HG03354 (cell line): Measurements from ENCODE around the gene PTPRD.

Experiments
- ATAC-seq: cut with Tn5 transposase; IDR thresholded peaks from one replicate; pipeline ENCODE4 v1.9.1; 2021; ENCODE audit warnings: mild to moderate bottlenecking; ENCODE audit not compliant: unreplicated experiment, poor library complexity, severe bottlenecking

PTPRD gene

DNA sequence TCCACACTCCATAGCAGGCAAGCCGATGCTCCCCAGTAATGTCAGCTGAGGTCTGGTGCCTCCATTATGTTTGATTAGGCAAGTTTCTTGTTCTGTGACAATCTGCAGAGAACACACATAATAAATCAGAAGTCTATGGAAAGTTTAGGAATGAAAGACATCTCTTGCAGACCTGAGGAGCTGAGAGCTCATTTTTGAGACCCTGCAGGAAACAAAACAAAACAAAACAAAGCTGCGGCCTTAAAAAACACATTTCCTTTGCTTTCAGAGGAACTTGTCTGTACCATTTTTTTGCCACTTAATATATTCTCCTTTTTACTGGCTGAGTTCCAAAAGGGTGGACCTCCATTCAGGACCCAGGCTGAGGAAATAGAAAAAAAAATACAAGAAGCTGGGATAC lies 2332.0 kb downstream of the PTPRD start:
- ATAC-seq = no peak

DNA sequence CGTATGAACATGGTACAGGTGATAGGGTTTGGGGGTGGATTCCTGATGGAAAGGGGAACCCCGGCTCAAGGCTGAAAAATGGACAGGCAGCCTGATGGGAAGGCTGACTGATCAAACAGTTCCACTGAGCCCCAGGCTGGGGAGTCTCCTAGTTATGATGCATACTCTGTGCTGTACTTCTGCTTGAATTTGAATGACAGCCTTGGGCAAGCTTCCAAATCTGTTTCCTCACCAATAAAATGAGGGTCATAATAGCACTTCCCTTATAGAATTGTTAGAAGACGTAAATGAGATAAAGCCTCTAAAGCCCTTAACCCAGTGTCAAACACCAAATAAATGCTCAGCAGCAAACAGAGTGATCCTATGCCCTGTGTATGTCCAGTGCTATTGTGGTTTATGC lies 2334.8 kb downstream of the PTPRD start:
- no peak for ATAC-seq

DNA sequence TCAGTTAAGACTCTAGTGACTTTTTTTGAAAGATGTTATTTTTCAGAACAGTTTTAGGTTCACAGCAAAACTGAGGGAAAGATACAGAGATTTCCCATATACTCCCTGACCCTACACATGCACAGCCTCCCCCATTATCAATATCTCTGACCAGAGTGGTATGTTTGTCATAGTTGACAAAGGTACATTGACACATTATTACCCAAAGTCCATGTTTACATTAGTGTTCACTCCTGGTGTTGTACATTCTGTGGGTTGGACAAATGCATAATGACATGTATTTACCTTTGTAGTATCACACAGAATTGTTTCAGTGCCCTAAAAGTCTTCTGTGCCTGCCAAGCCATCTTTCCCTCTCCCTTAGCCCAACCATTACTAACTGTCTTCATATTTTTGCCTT lies 2342.6 kb downstream of the PTPRD start:
- no peak for ATAC-seq

DNA sequence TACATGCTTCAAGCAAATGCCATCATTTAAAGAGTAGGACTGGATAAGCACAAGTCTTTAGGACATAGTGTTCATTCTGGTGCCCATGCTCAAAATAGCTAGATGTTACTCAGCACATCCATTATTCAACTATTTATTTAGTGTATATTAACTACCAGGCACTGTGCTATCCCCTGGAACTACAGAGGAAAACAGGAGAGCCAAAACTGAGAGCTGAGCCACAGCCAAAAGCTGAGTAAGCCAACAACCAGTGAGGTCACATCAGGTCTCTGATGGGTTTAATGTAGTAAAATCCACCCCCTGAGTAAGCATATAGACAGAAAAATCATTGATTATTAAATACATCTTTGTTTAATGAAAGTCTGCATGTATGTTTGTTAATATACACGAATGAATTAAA lies 2343.9 kb downstream of the PTPRD start:
- ATAC-seq = no peak

DNA sequence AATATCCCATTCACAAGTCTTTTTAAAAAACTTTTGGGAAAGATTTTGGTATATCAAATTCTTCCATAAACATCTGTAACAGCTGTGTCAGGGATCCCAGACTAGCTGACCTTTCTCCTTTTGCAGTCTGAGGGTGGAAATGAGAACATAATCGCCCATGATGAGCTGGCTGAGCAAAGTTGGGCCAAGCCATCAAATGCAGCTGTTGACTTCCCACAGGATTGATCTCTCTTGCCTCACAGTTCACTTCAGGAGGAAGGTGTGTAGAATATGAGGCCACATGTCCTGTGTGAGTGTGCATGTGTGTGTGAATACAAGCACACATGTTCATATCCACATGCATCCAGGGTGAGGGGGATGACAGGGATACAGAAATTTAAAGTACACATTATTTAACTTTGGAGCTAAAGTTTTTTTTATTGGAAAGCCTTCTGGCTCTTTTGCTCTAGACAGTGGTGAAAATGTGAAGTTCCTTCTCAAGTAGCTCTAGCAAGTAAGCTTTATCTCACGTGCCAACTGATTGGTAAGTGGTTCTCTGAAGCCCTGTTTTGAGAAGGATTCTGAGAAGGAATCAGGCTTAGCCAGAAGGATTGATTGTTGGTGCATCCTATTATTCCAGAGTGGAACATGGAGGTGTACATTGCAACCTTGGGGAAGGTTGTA lies 2344.5 kb downstream of the PTPRD start:
- ATAC-seq = no peak

DNA sequence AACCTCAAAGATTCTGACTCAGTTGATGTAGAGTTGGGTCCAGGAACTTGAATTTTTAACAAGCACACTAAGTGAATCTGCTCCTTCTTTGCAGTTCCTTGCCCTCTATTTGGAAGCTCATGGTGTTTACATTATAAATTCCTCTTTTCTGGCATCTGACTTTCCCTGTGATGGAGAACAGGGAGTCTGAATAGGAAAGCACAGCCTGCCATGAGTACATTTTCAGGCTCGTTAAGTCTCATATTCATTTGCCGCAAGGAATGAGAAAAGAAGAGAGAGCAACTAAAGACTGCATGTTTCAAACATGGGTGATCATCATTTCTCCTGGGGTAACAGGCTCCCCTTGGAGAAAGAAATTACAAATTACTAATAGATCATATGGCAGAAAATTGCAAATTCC lies 2345.2 kb downstream of the PTPRD start:
- ATAC-seq = no peak

DNA sequence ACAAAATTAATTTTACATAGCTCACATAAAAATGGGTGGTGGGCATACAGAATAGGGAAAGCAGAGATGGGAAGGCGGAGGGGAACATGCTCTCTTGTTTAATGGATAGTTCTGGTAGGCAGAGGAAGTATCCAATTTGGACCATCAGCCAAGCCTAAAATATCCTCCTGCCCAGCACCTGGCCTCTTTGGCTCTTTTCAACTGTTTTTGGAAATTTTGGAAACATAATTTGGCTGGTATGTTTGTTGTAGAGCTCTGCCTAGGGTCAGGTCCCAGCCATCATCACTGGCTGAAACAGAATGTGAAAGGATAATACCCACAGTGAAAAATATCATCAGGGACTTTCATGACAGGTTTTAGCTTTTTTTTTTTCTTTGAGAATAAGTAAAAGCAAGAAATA lies 2345.9 kb downstream of the PTPRD start:
- no peak for ATAC-seq

DNA sequence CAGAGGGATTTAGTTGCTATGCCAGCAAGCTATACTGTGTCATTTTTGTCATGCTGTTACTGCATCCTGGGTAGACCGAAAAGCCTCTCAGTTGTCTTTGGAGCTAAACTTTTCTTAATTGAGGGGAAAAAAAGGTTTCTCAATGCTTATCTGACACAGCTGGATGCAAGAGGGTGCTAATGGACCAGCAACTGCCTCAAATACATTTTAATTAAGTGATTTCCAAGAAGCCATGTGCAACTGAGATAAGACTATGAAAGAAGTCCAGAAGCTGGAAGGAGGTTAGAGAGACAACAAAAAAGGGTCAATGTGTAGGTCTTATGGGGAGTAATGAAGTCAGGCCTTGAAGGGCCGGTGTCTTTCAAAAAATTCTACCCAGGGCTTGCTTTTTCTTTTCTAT lies 2347.5 kb downstream of the PTPRD start:
- ATAC-seq = no peak
